GM18520 (cell line): Measurements from ENCODE around the gene REG1A.

Source experiments
- ATAC-seq: cut with Tn5 transposase; IDR thresholded peaks from one replicate; pipeline ENCODE4 v1.9.1; 2021; ENCODE audit not compliant: unreplicated experiment

Gene REG1A

GRCh38 chr2:79120194-79120713 lies at the start of gene REG1A:
REG1A (plus strand) TSS chr2:79120488; CDS start chr2:79120862, 374 bp downstream.
- no peak for ATAC-seq

GRCh38 chr2:79071078-79071477 lies 49.2 kb upstream of the REG1A start:
- no peak for ATAC-seq

- ATAC-seq = no peak
Measured at GRCh38 chr2:79082987-79083386, 37.3 kb upstream of the REG1A start.

GRCh38 chr2:79083597-79084251 lies 36.6 kb upstream of the REG1A start:
- no peak for ATAC-seq

- no peak for ATAC-seq
Measured at GRCh38 chr2:79084495-79085135, 35.7 kb upstream of the REG1A start.

GRCh38 chr2:79085382-79085781 lies 34.9 kb upstream of the REG1A start:
- no peak for ATAC-seq

GRCh38 chr2:79086255-79086654 lies 34.0 kb upstream of the REG1A start:
- ATAC-seq = no peak

- no peak for ATAC-seq
Measured at GRCh38 chr2:79087785-79088364, 32.4 kb upstream of the REG1A start, which contains the start of gene REG1B. REG1B (minus strand) TSS chr2:79087993; CDS start chr2:79087612, 381 bp downstream.

- ATAC-seq = no peak
Measured at GRCh38 chr2:79090693-79091092, 29.6 kb upstream of the REG1A start.

GRCh38 chr2:79097843-79098242 lies 22.4 kb upstream of the REG1A start:
- ATAC-seq = no peak

GRCh38 chr2:79099140-79099686 lies 21.1 kb upstream of the REG1A start:
- no peak for ATAC-seq

GRCh38 chr2:79100285-79100684 lies 20.0 kb upstream of the REG1A start:
- no peak for ATAC-seq

- no peak for ATAC-seq
Measured at GRCh38 chr2:79101024-79101423, 19.3 kb upstream of the REG1A start.

GRCh38 chr2:79103214-79103613 lies 17.1 kb upstream of the REG1A start:
- no peak for ATAC-seq

- ATAC-seq = no peak
Measured at GRCh38 chr2:79105259-79105658, 15.0 kb upstream of the REG1A start.

- no peak for ATAC-seq
Measured at GRCh38 chr2:79112269-79112668, 8.0 kb upstream of the REG1A start.

- no peak for ATAC-seq
Measured at GRCh38 chr2:79114797-79115494, 5.3 kb upstream of the REG1A start.

GRCh38 chr2:79116997-79117928 lies 3.0 kb upstream of the REG1A start:
- ATAC-seq = no peak

GRCh38 chr2:79122676-79123075 lies 2.4 kb downstream of the REG1A start:
- no peak for ATAC-seq
